GM19467 (cell line): ENCODE measurements around the gene AIFM2.

Source experiments
- ATAC-seq: cut with Tn5 transposase; IDR thresholded peaks from one replicate; pipeline ENCODE4 v1.9.1; 2021; ENCODE audit warnings: mild to moderate bottlenecking, moderate library complexity; ENCODE audit not compliant: unreplicated experiment

AIFM2 gene

DNA sequence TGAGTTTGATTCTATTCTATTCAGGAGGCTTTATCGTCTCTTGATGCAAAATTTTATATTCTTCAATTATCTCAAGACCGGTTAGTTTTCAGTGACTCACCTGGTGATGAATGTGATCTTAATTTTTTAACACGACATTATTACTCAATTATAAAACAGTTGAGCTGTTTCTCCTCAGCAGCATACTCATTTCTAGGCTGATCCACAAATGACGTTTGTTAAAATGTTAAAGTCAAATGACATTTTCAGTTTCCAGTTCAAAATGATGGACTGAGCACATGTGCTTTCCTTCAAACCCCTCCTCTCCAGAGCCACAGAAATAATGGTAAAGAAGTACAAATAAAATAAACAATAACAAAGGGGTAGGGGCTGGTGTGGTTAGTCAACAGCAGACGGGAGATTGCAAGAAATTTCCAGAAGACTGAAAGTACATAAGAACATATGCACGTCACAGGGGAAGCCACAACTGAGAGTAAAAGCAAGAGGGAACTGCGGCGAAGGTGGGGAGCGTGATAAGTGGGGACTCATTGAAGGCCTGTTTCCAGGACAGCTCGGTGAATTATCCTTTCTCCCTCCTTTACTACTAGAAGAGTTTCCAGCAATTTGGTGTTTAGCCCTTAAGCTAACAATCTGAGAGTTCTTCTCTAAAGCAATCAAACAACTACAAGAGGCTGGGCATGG is 69.1 kb downstream of the AIFM2 start:
- ATAC-seq: no peak
